ENCODE measurements around the gene GALC. TPM values are rescaled to one million over a fixed set of nuclear protein-coding genes. Genes with fewer than 3 reads are reported as not detected.

GALC gene
- total RNA-seq, 1 donor from 2014 or later, result 21.2 TPM

- no peaks in the 10 kb centered on the region for H3K36me3 Mint-ChIP-seq (ENCODE audit: low read depth, unreplicated experiment)
- Histone ChIP-seq H2AFZ (ENCODE audit: low read depth, low read length) (no peak overlapping the region), H3K36me3 (ENCODE audit: insufficient read depth, low read length) (peaks cover 3% of the 10 kb centered on the region), H3K9me3 (ENCODE audit: insufficient read depth, low read depth, low read length) (no peaks in the 10 kb centered on the region), H3K27ac (ENCODE audit: low read depth, low read length) (no peak overlapping the region), H3K79me2 (ENCODE audit: insufficient read depth, low read length) (no peaks in the 10 kb centered on the region), H3K4me2 (ENCODE audit: low read length) (no peak overlapping the region), H4K20me1 (ENCODE audit: insufficient read depth, low read length) (no peaks in the 10 kb centered on the region), H3K4me1 (ENCODE audit: insufficient read depth, low read length) (no peaks in the 10 kb centered on the region), H3K9ac (ENCODE audit: low read length) (no peak overlapping the region), H3K4me3 (ENCODE audit: insufficient read depth, low read depth, low read length) (no peak overlapping the region), H3K27me3 (ENCODE audit: insufficient read depth, low read length) (no peaks in the 10 kb centered on the region)
- H3K27ac Mint-ChIP-seq (ENCODE audit: unreplicated experiment), result no peak overlapping the region
- no peaks in the 10 kb centered on the region for H3K4me1 Mint-ChIP-seq (ENCODE audit: low read depth, unreplicated experiment)
- peak; percentile 28 for DNase-seq (ENCODE audit: low read depth)
- TF ChIP-seq EZH2 (IDR thresholded peaks at IDR 0.05; ENCODE audit: insufficient read depth, low read length), result no peak
- TF ChIP-seq CTCF (IDR thresholded peaks at IDR 0.05; ENCODE audit: insufficient read depth, low read depth, low read length), result peak; percentile 66
- no peak for FAIRE-seq
- H3K9me3 Mint-ChIP-seq (ENCODE audit: unreplicated experiment), result no peaks in the 10 kb centered on the region
- no peaks in the 10 kb centered on the region for H3K27me3 Mint-ChIP-seq (ENCODE audit: low read depth, unreplicated experiment)
- no peak overlapping the region for H3K4me3 Mint-ChIP-seq (ENCODE audit: unreplicated experiment)
These were observed 47.9 kb downstream of the GALC start for GRCh38 chr14:87944987-87945604.

GRCh38 chr14:87940894-87941293 is 52.1 kb downstream of the GALC start:
- Histone ChIP-seq H3K27me3 (ENCODE audit: insufficient read depth, low read length) (no peaks in the 10 kb centered on the region), H3K4me1 (ENCODE audit: insufficient read depth, low read length) (no peaks in the 10 kb centered on the region), H3K9ac (ENCODE audit: low read length) (no peak overlapping the region), H3K27ac (ENCODE audit: low read depth, low read length) (no peak overlapping the region), H3K4me3 (ENCODE audit: insufficient read depth, low read depth, low read length) (no peak overlapping the region), H3K9me3 (ENCODE audit: insufficient read depth, low read depth, low read length) (no peaks in the 10 kb centered on the region), H4K20me1 (ENCODE audit: insufficient read depth, low read length) (no peaks in the 10 kb centered on the region), H2AFZ (ENCODE audit: low read depth, low read length) (no peak overlapping the region), H3K79me2 (ENCODE audit: insufficient read depth, low read length) (no peaks in the 10 kb centered on the region), H3K36me3 (ENCODE audit: insufficient read depth, low read length) (no peaks in the 10 kb centered on the region), H3K4me2 (ENCODE audit: low read length) (no peak overlapping the region)
- H3K4me3 Mint-ChIP-seq (ENCODE audit: unreplicated experiment), result no peak overlapping the region
- TF ChIP-seq EZH2 (IDR thresholded peaks at IDR 0.05; ENCODE audit: insufficient read depth, low read length), result no peak
- no peak for TF ChIP-seq CTCF (IDR thresholded peaks at IDR 0.05; ENCODE audit: insufficient read depth, low read depth, low read length)
- DNase-seq (ENCODE audit: low read depth) (no peak), FAIRE-seq (no peak)
- H3K9me3 Mint-ChIP-seq (ENCODE audit: unreplicated experiment), result no peaks in the 10 kb centered on the region
- no peaks in the 10 kb centered on the region for H3K27me3 Mint-ChIP-seq (ENCODE audit: low read depth, unreplicated experiment)
- H3K27ac Mint-ChIP-seq (ENCODE audit: unreplicated experiment), result no peak overlapping the region
- no peaks in the 10 kb centered on the region for H3K4me1 Mint-ChIP-seq (ENCODE audit: low read depth, unreplicated experiment)
- no peaks in the 10 kb centered on the region for H3K36me3 Mint-ChIP-seq (ENCODE audit: low read depth, unreplicated experiment)

GRCh38 chr14:87940382-87940781 is 52.6 kb downstream of the GALC start:
- Histone ChIP-seq H3K9me3 (ENCODE audit: insufficient read depth, low read depth, low read length) (no peaks in the 10 kb centered on the region), H3K4me1 (ENCODE audit: insufficient read depth, low read length) (no peaks in the 10 kb centered on the region), H2AFZ (ENCODE audit: low read depth, low read length) (no peak overlapping the region), H3K4me2 (ENCODE audit: low read length) (no peak overlapping the region), H3K9ac (ENCODE audit: low read length) (no peak overlapping the region), H4K20me1 (ENCODE audit: insufficient read depth, low read length) (no peaks in the 10 kb centered on the region), H3K36me3 (ENCODE audit: insufficient read depth, low read length) (no peaks in the 10 kb centered on the region), H3K27ac (ENCODE audit: low read depth, low read length) (no peak overlapping the region), H3K27me3 (ENCODE audit: insufficient read depth, low read length) (no peaks in the 10 kb centered on the region), H3K79me2 (ENCODE audit: insufficient read depth, low read length) (no peaks in the 10 kb centered on the region), H3K4me3 (ENCODE audit: insufficient read depth, low read depth, low read length) (no peak overlapping the region)
- H3K4me1 Mint-ChIP-seq (ENCODE audit: low read depth, unreplicated experiment), result no peaks in the 10 kb centered on the region
- no peaks in the 10 kb centered on the region for H3K9me3 Mint-ChIP-seq (ENCODE audit: unreplicated experiment)
- DNase-seq (ENCODE audit: low read depth) (no peak), FAIRE-seq (no peak)
- no peak overlapping the region for H3K4me3 Mint-ChIP-seq (ENCODE audit: unreplicated experiment)
- TF ChIP-seq EZH2 (IDR thresholded peaks at IDR 0.05; ENCODE audit: insufficient read depth, low read length), result no peak
- no peak for TF ChIP-seq CTCF (IDR thresholded peaks at IDR 0.05; ENCODE audit: insufficient read depth, low read depth, low read length)
- H3K36me3 Mint-ChIP-seq (ENCODE audit: low read depth, unreplicated experiment), result no peaks in the 10 kb centered on the region
- H3K27me3 Mint-ChIP-seq (ENCODE audit: low read depth, unreplicated experiment), result no peaks in the 10 kb centered on the region
- no peak overlapping the region for H3K27ac Mint-ChIP-seq (ENCODE audit: unreplicated experiment)

All from astrocyte (in vitro differentiated cells and primary cell).